ENCODE results near the gene NTRK3.

Gene NTRK3

DNA sequence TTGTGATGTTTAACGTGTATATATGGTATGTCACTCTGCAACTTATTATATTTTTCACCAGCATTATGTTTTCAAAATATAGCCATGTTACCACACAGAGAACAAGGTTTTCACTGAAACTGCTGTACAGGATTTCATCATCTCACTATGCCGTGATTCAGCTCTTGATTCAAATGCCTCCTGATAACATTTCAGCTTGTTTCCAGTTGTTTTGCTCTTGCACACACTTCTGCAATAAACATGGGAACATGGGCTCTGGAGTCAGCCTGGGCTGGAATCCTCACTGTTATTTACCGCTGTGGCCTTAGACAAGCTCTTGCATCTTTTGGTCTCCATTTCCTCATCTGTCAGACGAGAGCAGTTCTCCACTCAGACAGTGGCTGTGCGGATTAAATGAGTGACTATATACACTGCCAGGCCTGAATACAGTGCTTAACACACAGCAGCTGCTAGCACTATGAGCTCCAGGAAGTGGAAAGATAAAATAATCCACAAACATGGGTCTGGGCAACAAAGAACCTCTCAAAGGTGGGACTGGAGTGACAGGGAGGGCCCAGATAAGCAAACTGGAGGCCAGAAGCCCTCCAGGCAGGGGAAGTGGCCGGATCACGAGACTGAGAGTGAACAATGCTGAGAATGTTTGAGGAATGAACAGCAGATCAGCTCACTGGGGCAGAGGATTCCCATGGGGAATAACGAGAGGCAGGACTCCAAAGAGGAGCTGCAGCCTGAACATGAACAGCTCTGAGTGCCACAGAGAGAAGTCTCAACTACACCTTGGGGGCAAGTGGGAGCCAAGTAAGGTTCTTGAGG lies 17.7 kb downstream of the NTRK3 start:
- intact Hi-C loops (cut with DNase I) = no loop called here
- no peak for DNase-seq

- DNase-seq = peak in 1 of 10 donors; percentile 38
- intact Hi-C loops (cut with DNase I) = no loop called here
Measured at GRCh38 chr15:88234711-88235110, 21.8 kb downstream of the NTRK3 start.

DNA sequence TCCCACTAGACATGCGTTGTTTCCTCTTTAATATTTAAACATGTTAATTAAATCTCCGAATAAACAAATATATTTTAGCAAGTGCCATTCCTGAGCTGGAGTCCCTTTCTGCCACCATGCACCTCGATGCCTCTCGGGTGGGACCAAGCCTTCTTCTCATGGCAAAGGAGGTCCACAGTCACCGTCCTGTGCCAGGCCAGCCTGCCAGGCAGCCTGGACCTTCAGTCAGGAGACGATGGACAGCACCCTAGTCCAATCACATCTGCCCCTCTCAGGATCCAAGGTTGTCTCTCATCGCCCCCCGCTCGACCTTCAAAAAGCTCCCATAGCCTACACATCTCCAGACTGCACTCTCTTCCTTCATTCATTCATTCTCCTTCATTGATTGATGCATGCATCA lies 22.6 kb downstream of the NTRK3 start:
- intact Hi-C loops (cut with DNase I) = no loop called here
- DNase-seq = peak in 1 of 10 donors; percentile 70

DNA sequence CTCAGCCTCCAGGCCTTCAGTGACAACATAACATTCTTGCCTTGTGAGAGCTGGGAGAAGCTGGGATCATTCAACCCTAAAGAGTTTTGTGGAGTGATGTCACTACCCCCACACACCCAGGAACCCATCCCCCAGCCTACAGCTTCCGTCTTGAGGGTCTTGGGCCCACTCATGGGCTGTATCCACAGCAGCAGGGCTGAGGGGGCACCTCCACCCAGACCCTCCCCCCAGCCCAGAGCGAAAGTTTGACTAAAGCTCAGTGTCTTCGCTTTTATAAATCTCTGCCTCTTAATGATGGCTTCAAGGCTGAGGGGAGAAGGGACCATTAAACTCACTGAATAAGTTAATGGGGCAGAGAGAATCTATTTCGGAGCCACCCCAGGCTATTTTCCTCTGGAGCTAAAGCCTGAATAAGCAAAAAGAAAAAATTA lies 23.8 kb downstream of the NTRK3 start:
- intact Hi-C loops (cut with DNase I) = no loop called here
- DNase-seq = peak in 1 of 10 donors; percentile 3

- DNase-seq = peak in 1 of 10 donors; percentile 64
- intact Hi-C loops (cut with DNase I) = no loop called here
Measured at GRCh38 chr15:88231909-88232644, 24.5 kb downstream of the NTRK3 start.

- intact Hi-C loops (cut with DNase I) = no loop called here
- peak in 1 of 10 donors; percentile 3 for DNase-seq
Measured at GRCh38 chr15:88230823-88231222, 25.7 kb downstream of the NTRK3 start.

GRCh38 chr15:88225461-88225860 lies 31.1 kb downstream of the NTRK3 start:
- intact Hi-C loops (cut with DNase I) = no loop called here
- DNase-seq = no peak

DNA sequence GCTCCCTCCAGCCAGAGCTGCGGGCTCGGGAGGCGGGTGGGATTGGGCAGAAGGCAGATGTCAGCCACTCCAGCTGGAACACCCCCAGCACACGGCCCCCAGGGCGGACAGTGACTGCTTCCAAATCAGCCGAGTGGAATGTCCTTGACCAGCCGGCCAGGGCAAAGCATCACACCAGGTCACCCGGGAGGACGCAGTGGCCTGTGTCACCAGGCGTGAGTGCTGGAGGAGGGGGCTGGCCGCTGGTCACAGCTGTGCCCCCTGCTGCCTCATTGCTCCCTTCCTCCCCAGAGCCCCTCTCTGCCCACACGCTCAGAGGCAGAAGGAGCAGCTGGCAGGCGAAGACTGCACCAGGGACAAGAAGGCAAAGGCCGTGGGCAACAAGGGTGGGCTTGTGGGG lies 33.5 kb downstream of the NTRK3 start:
- intact Hi-C loops (cut with DNase I) = no loop called here

DNA sequence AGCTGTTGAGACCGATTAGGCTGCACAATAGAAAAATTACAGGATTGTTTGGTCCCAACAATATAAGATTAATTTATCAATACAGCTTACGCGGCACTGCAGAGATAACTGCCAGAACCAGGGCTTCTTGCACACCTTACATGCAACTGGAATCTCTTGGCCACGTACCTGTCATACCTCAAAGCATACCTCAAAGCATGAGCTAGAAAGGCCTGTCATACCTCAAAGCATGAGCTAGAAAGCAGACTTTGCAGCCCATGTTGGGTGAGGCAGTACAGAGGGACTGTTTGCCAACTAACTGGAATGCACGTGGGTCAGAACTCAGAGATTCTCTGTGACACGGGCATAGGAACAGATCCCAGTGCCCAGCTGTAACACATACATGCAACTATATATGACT lies 34.7 kb downstream of the NTRK3 start:
- no peak for DNase-seq
- intact Hi-C loops (cut with DNase I) = no loop called here

More for the DNA sequence above, 33.5 kb downstream of the NTRK3 start:
- DNase-seq = no peak

- peak in 2 of 10 donors; percentile 26 to 47 for DNase-seq
- intact Hi-C loops (cut with DNase I) = no loop called here
Measured at GRCh38 chr15:88220443-88221335, 35.9 kb downstream of the NTRK3 start.

GRCh38 chr15:88219623-88220022 lies 36.9 kb downstream of the NTRK3 start:
- no peak for DNase-seq
- intact Hi-C loops (cut with DNase I) = no loop called here

- DNase-seq = peak in 4 of 10 donors; percentile 25 to 88 (median 58)
- intact Hi-C loops (cut with DNase I) = no loop called here
Measured at GRCh38 chr15:88218557-88219221, 37.9 kb downstream of the NTRK3 start.

DNA sequence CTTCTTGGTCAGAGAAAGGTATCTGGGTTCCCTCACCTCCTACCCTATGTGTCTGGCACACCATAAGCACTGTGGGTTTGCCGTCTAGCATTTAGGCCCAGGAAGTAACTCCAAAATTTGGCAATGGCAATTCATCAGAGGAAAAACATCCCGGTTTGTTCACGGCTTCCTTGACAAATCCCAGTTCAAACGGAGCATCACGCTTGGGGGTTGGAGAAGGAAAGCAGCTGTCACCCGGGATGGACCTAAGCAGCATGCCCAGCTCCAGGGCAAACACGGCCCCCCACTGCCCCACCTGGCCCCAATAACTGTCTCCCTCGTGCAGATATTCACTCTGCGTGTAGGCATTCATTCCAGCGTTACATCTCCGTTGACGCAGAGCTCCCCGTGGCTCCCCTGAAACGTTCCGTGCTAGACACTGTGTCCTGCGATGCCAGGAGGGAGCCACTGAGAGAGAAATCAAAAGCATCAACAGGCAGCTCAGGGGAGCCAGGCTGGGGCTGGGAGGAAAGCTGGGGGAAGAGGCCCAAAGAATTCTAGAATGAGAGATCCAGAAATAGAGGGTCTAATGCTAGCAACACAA lies 41.4 kb downstream of the NTRK3 start:
- peak in 5 of 10 donors; percentile 31 to 89 (median 64) for DNase-seq
- intact Hi-C loops (cut with DNase I) = no loop called here

- DNase-seq = no peak
- intact Hi-C loops (cut with DNase I) = no loop called here
Measured at GRCh38 chr15:88209111-88209510, 47.4 kb downstream of the NTRK3 start.

- no peak for DNase-seq
- intact Hi-C loops (cut with DNase I) = no loop called here
Measured at GRCh38 chr15:88208396-88208795, 48.1 kb downstream of the NTRK3 start.

- no peak for DNase-seq
- intact Hi-C loops (cut with DNase I) = no loop called here
Measured at GRCh38 chr15:88207565-88207964, 49.0 kb downstream of the NTRK3 start.

DNA sequence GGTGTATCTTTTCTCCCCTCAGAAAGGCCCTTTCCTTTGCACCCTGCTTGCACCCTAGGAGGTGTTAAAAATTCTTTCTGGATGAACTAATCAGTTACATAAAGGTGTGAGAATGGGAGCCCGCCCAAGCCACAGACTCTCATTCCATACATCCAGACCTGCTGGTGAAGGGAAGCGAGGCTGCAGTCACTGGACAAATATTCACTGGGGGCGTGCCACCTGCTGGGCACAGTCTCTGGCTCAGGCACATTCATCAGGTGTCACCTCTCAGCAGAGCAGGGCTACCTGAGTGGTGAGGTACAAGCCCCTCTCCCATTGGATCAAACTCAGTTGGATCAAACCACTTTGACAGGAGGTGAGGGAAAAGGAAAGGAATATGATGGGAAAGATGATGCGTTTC lies 52.0 kb downstream of the NTRK3 start:
- intact Hi-C loops (cut with DNase I) = no loop called here
- DNase-seq = no peak

DNA sequence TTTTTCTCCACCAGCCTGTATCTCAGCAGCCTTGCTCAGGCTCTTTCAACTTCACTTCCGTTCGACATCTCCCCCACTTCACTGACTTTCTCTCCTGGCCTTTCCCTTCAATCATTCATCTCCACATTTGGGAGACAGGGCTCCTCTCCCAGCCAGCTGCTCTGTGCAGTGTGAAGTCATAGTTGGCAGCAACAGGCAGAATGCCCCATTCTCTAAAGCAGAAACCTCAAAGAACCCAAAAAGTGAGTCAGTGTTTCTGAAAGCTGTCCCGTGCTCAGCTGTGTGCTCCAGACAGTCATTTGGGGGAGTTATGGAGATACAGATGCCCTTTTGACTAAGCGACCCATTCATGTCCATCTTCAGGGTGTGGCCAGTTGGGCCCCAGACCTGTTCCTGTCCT lies 54.3 kb downstream of the NTRK3 start:
- intact Hi-C loops (cut with DNase I) = no loop called here
- peak in 2 of 10 donors; percentile 36 to 87 for DNase-seq

GRCh38 chr15:88201207-88201606 lies 55.3 kb downstream of the NTRK3 start:
- intact Hi-C loops (cut with DNase I) = no loop called here
- DNase-seq = no peak

DNA sequence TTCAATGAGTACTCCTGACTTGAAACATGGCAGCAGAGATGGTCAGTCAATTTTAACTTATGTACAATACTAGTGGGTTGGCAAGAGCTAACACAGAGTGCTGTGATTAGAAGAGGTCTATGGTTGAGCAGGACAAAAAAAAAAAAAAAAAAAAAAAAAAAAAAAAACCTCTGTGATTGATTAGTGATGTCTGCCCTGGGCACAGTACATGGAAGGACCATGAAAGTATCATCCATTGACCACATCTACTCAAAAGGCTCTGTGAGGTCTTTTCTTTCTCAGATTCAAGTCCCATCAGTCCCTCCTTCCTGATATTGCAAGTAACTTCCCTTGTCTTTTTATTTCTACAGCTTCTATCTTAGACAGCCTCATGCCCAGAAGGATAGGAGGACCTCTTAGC lies 59.6 kb downstream of the NTRK3 start:
- no peak for DNase-seq
- intact Hi-C loops (cut with DNase I) = no loop called here

Measured in posterior cingulate gyrus (tissue), 11 donors.